Loucy (cell line): ENCODE measurements around the gene MAGIX.

Source experiments
- H2AFZ ChIP-seq: fragments of 200-600 bp; sonication (generic); 2 replicates; pipeline ENCODE4 v1.6.0; 2016; ENCODE audit warnings: antibody characterized with exemption, mild to moderate bottlenecking, low read length, moderate library complexity
- H3F3A ChIP-seq: fragments of 200-600 bp; 2 replicates; pipeline ENCODE4 v1.6.0; 2016; ENCODE audit warnings: antibody characterized with exemption, low read depth, mild to moderate bottlenecking
- H3K27me3 ChIP-seq: fragments of 200-600 bp; sonication (generic); 2 replicates; pipeline ENCODE4 v1.6.1; 2014; ENCODE audit warnings: low read length, mild to moderate bottlenecking; ENCODE audit not compliant: insufficient read depth, poor library complexity, severe bottlenecking
- H3K36me3 ChIP-seq: fragments of 200-600 bp; sonication (generic); 2 replicates; pipeline ENCODE4 v1.6.1; 2016; ENCODE audit warnings: low read length; ENCODE audit not compliant: insufficient read depth
- H3K4me1 ChIP-seq: fragments of 200-600 bp; sonication (generic); 2 replicates; pipeline ENCODE4 v1.5.1; 2014; ENCODE audit warnings: low read length, mild to moderate bottlenecking; ENCODE audit not compliant: insufficient read depth, poor library complexity, severe bottlenecking
- H3K4me2 ChIP-seq: fragments of 200-600 bp; sonication (generic); 2 replicates; pipeline ENCODE4 v1.6.0; 2014; ENCODE audit warnings: antibody characterized with exemption, low read length, low read depth, mild to moderate bottlenecking; ENCODE audit not compliant: poor library complexity, severe bottlenecking
- H3K4me3 ChIP-seq: fragments of 200-600 bp; sonication (generic); 2 replicates; pipeline ENCODE4 v1.5.1; 2014; ENCODE audit warnings: low read length, mild to moderate bottlenecking, mixed read lengths; ENCODE audit not compliant: poor library complexity, severe bottlenecking
- H3K79me2 ChIP-seq: fragments of 200-600 bp; sonication (generic); 2 replicates; pipeline ENCODE4 v1.6.1; 2014; ENCODE audit warnings: low read length; ENCODE audit not compliant: insufficient read depth
- H3K9ac ChIP-seq: fragments of 200-600 bp; sonication (generic); 2 replicates; pipeline ENCODE4 v1.6.0; 2014; ENCODE audit warnings: mild to moderate bottlenecking, low read depth, low read length, moderate library complexity; ENCODE audit not compliant: poor library complexity, severe bottlenecking
- H3K9me2 ChIP-seq: fragments of 200-600 bp; sonication (generic); replicated peaks from 2 replicates; pipeline ENCODE4 v1.6.1; 2016; ENCODE audit warnings: low read depth, low read length, mixed read lengths
- H3K9me3 ChIP-seq: fragments of 200-600 bp; sonication (generic); 2 replicates; pipeline ENCODE4 v1.6.1; 2014; ENCODE audit warnings: mild to moderate bottlenecking, antibody characterized with exemption, low read length, low read depth; ENCODE audit not compliant: insufficient read depth
- H4K20me1 ChIP-seq: fragments of 200-600 bp; sonication (generic); 2 replicates; pipeline ENCODE4 v1.6.0; 2014; ENCODE audit warnings: antibody characterized with exemption, low read length, mild to moderate bottlenecking; ENCODE audit not compliant: insufficient read depth, poor library complexity, severe bottlenecking
- EZH2phosphoT487 ChIP-seq: fragments of 200-600 bp; IDR thresholded peaks from 2 replicates; pipeline ENCODE4 v1.6.1; 2018; ENCODE audit warnings: antibody characterized with exemption, mild to moderate bottlenecking, moderate library complexity, borderline replicate concordance
- TF ChIP-seq, protein P1 (sequence below): fragments of 200-600 bp; sonication (generic); conservative IDR thresholded peaks from 2 replicates; pipeline ENCODE4 v1.5.1; 2014; ENCODE audit warnings: mild to moderate bottlenecking, antibody characterized with exemption, low read length

MAGIX gene

DNA sequence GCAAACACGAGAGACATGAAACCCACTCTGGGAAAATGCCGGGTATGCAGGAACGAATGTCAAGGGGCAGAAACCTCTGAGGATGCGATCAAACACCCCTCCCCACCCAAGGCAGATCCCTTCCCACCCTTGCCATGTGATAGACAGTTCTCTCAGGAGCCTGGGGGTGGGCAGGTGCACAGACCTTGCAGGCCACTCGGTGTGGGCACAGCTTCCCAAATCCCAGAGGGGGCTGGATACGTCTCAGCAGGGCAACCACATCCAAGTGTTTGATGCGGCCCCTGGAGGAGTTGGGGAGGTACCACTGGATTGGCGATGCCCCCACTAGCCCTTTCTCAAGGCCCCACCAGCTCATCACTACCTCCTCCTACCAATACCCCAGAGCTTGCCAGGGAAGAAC is 47.8 kb downstream of the MAGIX start:
- H3K79me2 ChIP-seq: no peaks in the 10 kb centered on the region
- no peaks in the 10 kb centered on the region for H3K9me3 ChIP-seq
- no peak overlapping the region for H2AFZ ChIP-seq
- no peaks in the 10 kb centered on the region for H3K27me3 ChIP-seq
- no peaks in the 10 kb centered on the region for H3K4me1 ChIP-seq
- no peak overlapping the region for H3K4me3 ChIP-seq
- no peaks in the 10 kb centered on the region for H3K9me2 ChIP-seq
- no peaks in the 10 kb centered on the region for H3K36me3 ChIP-seq
- H3K4me2 ChIP-seq: no peak overlapping the region
- no peaks in the 10 kb centered on the region for H3F3A ChIP-seq
- no peak overlapping the region for H3K9ac ChIP-seq
- TF ChIP-seq, protein P1, sequence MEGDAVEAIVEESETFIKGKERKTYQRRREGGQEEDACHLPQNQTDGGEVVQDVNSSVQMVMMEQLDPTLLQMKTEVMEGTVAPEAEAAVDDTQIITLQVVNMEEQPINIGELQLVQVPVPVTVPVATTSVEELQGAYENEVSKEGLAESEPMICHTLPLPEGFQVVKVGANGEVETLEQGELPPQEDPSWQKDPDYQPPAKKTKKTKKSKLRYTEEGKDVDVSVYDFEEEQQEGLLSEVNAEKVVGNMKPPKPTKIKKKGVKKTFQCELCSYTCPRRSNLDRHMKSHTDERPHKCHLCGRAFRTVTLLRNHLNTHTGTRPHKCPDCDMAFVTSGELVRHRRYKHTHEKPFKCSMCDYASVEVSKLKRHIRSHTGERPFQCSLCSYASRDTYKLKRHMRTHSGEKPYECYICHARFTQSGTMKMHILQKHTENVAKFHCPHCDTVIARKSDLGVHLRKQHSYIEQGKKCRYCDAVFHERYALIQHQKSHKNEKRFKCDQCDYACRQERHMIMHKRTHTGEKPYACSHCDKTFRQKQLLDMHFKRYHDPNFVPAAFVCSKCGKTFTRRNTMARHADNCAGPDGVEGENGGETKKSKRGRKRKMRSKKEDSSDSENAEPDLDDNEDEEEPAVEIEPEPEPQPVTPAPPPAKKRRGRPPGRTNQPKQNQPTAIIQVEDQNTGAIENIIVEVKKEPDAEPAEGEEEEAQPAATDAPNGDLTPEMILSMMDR: no peak
- TF ChIP-seq EZH2phosphoT487: no peak
- no peaks in the 10 kb centered on the region for H4K20me1 ChIP-seq

DNA sequence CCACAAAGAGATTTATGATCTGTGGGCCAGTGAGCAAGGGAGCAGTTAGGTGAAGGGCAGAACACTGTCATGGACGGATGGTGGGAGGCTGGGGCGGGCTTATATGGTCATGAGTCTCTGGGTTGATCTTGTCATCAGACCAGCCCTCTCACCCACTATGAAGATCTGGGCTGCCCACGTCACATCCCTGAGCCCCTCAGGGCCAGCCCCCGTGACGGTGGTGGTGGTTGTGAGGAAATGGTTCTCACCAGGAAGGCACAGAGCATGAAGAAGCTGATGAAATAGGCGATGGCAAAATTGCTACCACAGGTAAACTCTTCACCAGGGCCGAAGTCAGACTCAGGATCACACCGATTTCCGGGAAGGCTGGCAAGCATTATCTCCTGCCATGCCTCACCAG is 48.5 kb downstream of the MAGIX start:
- TF ChIP-seq, protein P1: no peak
- TF ChIP-seq EZH2phosphoT487: no peak
- no peaks in the 10 kb centered on the region for H4K20me1 ChIP-seq

DNA sequence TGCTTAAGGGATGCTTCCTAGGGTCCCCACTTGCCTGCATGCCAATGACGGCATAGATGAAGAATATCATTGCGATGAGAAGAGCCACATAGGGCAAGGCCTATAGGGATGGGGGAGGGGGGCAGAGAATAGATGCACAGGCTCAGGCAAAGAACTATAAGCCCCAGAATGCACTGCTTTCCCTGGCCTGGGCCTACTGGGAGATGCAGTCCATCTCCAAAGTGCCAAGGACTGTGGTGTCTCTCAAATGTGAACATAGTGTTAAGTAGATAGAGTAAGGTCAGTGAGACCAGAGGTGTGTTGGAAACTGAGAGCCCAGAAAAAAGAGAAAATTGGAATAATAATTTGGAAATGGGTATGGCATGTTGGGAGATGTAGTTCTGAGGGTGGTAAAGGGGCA is 49.7 kb downstream of the MAGIX start:
- H3K9me3 ChIP-seq: no peaks in the 10 kb centered on the region
- H3K9me2 ChIP-seq: no peaks in the 10 kb centered on the region
- H3K27me3 ChIP-seq: no peaks in the 10 kb centered on the region
- H3K36me3 ChIP-seq: no peaks in the 10 kb centered on the region
- no peak for TF ChIP-seq EZH2phosphoT487
- TF ChIP-seq, protein P1: no peak
- H3K4me1 ChIP-seq: no peaks in the 10 kb centered on the region
- H3K9ac ChIP-seq: no peak overlapping the region
- H3K4me3 ChIP-seq: no peak overlapping the region
- no peak overlapping the region for H2AFZ ChIP-seq
- no peaks in the 10 kb centered on the region for H3F3A ChIP-seq
- no peaks in the 10 kb centered on the region for H3K79me2 ChIP-seq
- no peaks in the 10 kb centered on the region for H4K20me1 ChIP-seq
- no peak overlapping the region for H3K4me2 ChIP-seq

More for the DNA sequence above, 48.5 kb downstream of the MAGIX start:
- no peak overlapping the region for H3K4me2 ChIP-seq
- H3K4me1 ChIP-seq: no peaks in the 10 kb centered on the region
- H3K27me3 ChIP-seq: no peaks in the 10 kb centered on the region
- H2AFZ ChIP-seq: no peak overlapping the region
- no peak overlapping the region for H3K9ac ChIP-seq
- H3K79me2 ChIP-seq: no peaks in the 10 kb centered on the region
- H3F3A ChIP-seq: no peaks in the 10 kb centered on the region
- H3K9me2 ChIP-seq: no peaks in the 10 kb centered on the region
- no peak overlapping the region for H3K4me3 ChIP-seq
- no peaks in the 10 kb centered on the region for H3K36me3 ChIP-seq
- no peaks in the 10 kb centered on the region for H3K9me3 ChIP-seq
